ENCODE measurements around the gene TAF11L5.
"Not testable (repeated sequence)": the region's sequence is repeated elsewhere in the genome, so short reads cannot be mapped to it uniquely, and the experiment has no call there.

The TAF11L5 gene

GRCh38 chr5:17524935-17525334 lies at the start of gene TAF11L5:
TAF11L5 (plus strand) TSS chr5:17525235.
- not testable (repeated sequence) for DNase-seq (ENCODE audit: low read depth, low spot score); H3K27ac ChIP-seq

- DNase-seq (ENCODE audit: low read depth, low spot score), result no peak
- H3K27ac ChIP-seq, result no peak overlapping the region
These were observed 48.0 kb upstream of the TAF11L5 start for GRCh38 chr5:17477043-17477442.

- H3K27ac ChIP-seq, result no peak overlapping the region
- no peak for DNase-seq (ENCODE audit: low read depth, low spot score)
These were observed 47.3 kb upstream of the TAF11L5 start for GRCh38 chr5:17477573-17478265.

GRCh38 chr5:17481378-17481777 lies 43.7 kb upstream of the TAF11L5 start:
- no peak overlapping the region for H3K27ac ChIP-seq
- no peak for DNase-seq (ENCODE audit: low read depth, low spot score)

GRCh38 chr5:17482790-17483189 lies 42.2 kb upstream of the TAF11L5 start:
- no peak overlapping the region for H3K27ac ChIP-seq
- DNase-seq (ENCODE audit: low read depth, low spot score), result no peak

GRCh38 chr5:17486464-17487173 lies 38.4 kb upstream of the TAF11L5 start:
- H3K27ac ChIP-seq; DNase-seq (ENCODE audit: low read depth, low spot score): not testable (repeated sequence)

GRCh38 chr5:17487174-17487512 lies 37.9 kb upstream of the TAF11L5 start:
- DNase-seq (ENCODE audit: low read depth, low spot score), result no peak
- H3K27ac ChIP-seq, result no peak overlapping the region

GRCh38 chr5:17491257-17491656 lies 33.8 kb upstream of the TAF11L5 start:
- not testable (repeated sequence) for H3K27ac ChIP-seq; DNase-seq (ENCODE audit: low read depth, low spot score)

GRCh38 chr5:17492770-17493169 lies 32.3 kb upstream of the TAF11L5 start:
- no peak for DNase-seq (ENCODE audit: low read depth, low spot score)
- H3K27ac ChIP-seq, result no peak overlapping the region

- no peak overlapping the region for H3K27ac ChIP-seq
- no peak for DNase-seq (ENCODE audit: low read depth, low spot score)
These were observed 27.6 kb upstream of the TAF11L5 start for GRCh38 chr5:17497446-17497845.

GRCh38 chr5:17497931-17498330 lies 27.1 kb upstream of the TAF11L5 start, which contains the start of gene TAF11L2:
TAF11L2 (plus strand) TSS chr5:17498231.
- not testable (repeated sequence) for DNase-seq (ENCODE audit: low read depth, low spot score); H3K27ac ChIP-seq

- no peak for DNase-seq (ENCODE audit: low read depth, low spot score)
- no peak overlapping the region for H3K27ac ChIP-seq
These were observed 13.2 kb upstream of the TAF11L5 start for GRCh38 chr5:17511775-17512325.

- not testable (repeated sequence) for DNase-seq (ENCODE audit: low read depth, low spot score); H3K27ac ChIP-seq
These were observed 7.5 kb upstream of the TAF11L5 start for GRCh38 chr5:17517526-17517925.

GRCh38 chr5:17518067-17518466 lies 7.0 kb upstream of the TAF11L5 start, which contains the start of gene TAF11L3:
TAF11L3 (plus strand) TSS chr5:17518367.
- H3K27ac ChIP-seq; DNase-seq (ENCODE audit: low read depth, low spot score): not testable (repeated sequence)

GRCh38 chr5:17519508-17519907 lies 5.5 kb upstream of the TAF11L5 start:
- not testable (repeated sequence) for DNase-seq (ENCODE audit: low read depth, low spot score); H3K27ac ChIP-seq

GRCh38 chr5:17521501-17521900 lies 3.5 kb upstream of the TAF11L5 start, which contains the start of gene TAF11L4:
TAF11L4 (plus strand) TSS chr5:17521801.
- DNase-seq (ENCODE audit: low read depth, low spot score); H3K27ac ChIP-seq: not testable (repeated sequence)

- H3K27ac ChIP-seq, result not testable (repeated sequence)
- DNase-seq (ENCODE audit: low read depth, low spot score), result peak; percentile 6
These were observed 1.5 kb downstream of the TAF11L5 start for GRCh38 chr5:17526504-17526903.

- H3K27ac ChIP-seq; DNase-seq (ENCODE audit: low read depth, low spot score): not testable (repeated sequence)
These were observed 3.3 kb downstream of the TAF11L5 start, which contains the start of gene TAF11L6 for GRCh38 chr5:17528369-17528768. TAF11L6 (plus strand) TSS chr5:17528669.
